ENCODE data around the gene IARS2. TPM values are rescaled to one million over a fixed set of nuclear protein-coding genes. Genes with fewer than 3 reads are reported as not detected.

IARS2 gene
- total RNA-seq: 87.0 and 96.7 TPM in 2 replicates

DNA sequence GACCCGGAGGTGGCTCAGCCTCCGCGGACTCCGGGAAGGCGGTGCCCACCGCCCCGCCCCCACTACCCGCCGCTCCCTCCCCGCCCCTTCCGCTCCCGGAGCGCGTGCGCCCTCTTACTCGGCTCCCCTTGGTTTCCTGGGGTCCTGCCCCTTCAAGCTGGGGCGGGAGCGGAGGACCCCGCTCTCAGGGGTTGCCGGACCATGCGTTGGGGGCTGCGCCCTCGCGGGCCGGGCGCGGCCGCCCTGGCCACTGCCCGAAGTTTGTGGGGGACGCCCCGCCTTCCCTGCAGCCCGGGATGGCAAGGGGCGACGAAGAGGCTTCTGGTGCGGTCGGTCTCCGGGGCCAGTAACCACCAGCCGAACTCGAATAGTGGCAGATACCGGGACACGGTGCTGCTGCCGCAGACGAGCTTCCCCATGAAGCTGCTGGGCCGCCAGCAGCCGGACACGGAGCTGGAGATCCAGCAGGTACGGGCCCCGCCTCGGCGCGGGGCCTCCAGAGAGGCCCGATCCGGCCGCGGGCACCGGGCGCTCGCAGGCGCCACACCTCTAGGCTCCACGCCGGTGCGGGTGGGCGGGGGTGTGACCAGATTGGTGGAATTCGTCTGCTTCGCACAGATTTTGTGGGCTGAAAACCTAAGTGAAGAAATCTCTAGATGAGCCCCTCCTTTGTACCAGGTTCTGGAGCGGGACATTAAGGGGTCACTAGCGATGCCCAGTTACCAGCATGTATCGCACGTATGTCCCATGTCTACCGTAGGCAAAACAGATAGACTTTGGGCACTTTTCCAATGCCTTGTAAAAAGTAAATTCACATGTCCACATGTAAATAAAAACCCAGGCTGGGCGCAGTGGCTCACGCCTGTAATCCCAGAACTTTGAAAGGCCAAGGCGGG, at the start of gene IARS2:
Gene IARS2, plus strand, starts transcription at position 117 of the 896 bp plus-strand sequence. Its CDS starts 85 bp downstream, at position 202.
- peak within 1 kb of the TSS; percentile 87 for H3K4me3 ChIP-seq (ENCODE audit: low read depth, low read length)
- TF ChIP-seq, protein P1, sequence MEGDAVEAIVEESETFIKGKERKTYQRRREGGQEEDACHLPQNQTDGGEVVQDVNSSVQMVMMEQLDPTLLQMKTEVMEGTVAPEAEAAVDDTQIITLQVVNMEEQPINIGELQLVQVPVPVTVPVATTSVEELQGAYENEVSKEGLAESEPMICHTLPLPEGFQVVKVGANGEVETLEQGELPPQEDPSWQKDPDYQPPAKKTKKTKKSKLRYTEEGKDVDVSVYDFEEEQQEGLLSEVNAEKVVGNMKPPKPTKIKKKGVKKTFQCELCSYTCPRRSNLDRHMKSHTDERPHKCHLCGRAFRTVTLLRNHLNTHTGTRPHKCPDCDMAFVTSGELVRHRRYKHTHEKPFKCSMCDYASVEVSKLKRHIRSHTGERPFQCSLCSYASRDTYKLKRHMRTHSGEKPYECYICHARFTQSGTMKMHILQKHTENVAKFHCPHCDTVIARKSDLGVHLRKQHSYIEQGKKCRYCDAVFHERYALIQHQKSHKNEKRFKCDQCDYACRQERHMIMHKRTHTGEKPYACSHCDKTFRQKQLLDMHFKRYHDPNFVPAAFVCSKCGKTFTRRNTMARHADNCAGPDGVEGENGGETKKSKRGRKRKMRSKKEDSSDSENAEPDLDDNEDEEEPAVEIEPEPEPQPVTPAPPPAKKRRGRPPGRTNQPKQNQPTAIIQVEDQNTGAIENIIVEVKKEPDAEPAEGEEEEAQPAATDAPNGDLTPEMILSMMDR (IDR thresholded peaks at IDR 0.05; ENCODE audit: insufficient read depth, low read depth, low read length): no peak
- DNase-seq (ENCODE audit: low read depth): peak; percentile 61

DNA sequence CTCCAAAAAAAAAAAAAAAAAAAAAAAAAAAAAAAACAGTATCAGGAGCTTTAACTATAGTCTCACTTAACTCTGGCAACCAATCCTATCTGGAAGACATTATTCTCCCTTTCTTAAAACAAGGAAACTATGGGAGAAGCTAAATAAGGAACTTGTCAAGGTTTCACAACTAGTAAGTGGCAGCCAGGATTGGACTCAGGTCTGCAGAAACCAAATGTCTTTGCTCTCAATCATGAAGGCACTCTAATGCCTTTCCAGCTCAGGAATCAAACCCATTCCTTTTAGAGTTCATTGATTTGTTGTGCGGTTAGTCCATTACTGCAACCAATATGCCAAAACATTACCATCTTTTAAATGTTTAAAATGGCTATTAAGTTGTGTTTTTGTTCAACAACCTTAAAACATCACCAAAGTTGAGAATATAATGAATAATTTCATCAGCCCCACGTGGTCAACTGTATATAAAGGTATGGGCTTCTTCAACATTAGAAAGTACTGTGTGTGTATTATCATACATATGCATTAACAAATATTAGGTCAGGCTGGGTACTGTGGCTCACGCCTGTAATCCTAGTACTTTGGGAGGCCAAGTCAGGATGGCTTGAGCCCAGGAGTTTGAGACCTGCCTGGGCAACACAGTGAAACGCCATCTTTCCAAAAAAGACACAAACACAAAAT, 49.1 kb upstream of the IARS2 start:
- TF ChIP-seq, protein P1 (IDR thresholded peaks at IDR 0.05; ENCODE audit: insufficient read depth, low read depth, low read length): no peak
- DNase-seq (ENCODE audit: low read depth): peak; percentile 2
- peak overlapping the region; percentile 99 for H3K4me3 ChIP-seq (ENCODE audit: low read depth, low read length)

DNA sequence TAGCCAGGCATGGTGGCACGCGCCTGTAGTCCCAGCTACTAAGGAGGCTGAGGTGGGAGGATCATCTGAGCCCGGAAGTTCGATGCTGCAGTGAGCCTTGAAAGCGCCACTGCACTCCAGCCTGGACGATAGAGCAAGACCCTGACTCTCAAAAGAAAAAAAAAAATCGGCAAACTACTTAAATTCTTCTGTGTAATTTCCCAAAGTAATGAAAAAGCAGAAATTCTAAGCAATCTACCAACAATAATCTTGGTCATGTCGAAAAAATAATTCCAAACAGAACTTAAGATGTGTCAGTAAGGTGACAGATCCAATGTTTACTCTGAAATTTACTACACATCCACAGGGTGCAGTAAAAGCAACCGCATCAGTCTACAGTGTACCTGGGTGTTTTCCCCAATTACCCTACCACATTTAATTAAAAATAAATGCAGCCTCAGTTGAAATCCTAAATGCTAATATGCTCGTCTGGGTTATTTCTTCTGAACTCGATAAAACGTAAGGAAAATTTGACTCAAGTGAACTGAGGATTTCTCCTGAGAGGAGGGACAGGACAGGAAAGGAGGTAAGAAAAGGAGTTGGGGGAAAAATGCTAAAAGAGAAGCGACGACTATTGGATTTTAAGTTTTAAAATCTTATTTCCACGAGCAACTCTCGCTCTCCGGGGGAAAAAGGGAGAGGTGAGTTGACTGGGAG, 48.4 kb upstream of the IARS2 start:
- H3K4me3 ChIP-seq (ENCODE audit: low read depth, low read length): peak overlapping the region; percentile 99
- DNase-seq (ENCODE audit: low read depth): peak; percentile 29
- TF ChIP-seq, protein P1 (IDR thresholded peaks at IDR 0.05; ENCODE audit: insufficient read depth, low read depth, low read length): no peak

DNA sequence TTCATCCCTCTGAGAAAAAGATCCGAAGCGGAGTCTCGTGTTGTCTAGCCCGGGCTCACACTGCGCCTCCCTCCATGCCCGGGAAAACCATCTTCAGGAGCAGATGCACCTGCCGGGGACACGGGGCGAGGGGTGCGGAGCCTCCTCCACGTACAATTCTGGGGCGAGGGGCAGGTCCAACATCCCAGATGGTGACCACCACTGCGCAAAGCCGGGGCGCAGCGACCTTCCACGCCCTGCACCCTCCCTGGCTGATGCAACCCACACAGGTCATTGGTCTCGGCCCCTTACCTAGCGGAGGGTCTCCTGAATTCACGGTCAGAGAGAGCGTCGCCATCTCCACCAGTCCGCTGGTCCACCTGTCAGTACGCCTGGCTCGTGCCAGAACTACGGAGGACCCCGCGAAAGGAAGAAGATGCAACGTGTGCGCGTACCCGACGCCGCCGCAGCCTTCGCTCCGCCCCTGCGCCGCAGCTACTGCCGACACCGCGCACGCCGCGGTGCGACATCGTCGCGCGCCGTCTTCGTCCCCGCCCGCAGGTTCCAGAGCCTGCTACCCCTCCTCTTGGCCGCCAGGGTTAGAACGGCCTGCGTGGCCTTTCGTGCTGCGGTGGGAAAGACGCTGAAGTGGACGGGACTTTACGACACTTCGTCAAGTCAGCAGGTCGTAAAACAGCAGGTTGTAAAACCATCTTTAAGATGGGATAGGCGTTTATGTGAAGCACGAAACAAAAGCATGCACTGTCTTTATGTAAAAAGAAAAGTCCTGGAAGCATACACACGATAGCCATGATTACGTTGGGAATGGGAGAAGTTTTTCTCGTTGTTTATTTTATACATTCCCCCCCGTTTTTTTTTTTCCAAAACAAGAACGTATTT, 47.6 kb upstream of the IARS2 start, which contains the start of gene EPRS1:
Gene EPRS1, minus strand, starts transcription at position 454 of the 879 bp plus-strand sequence. Its CDS starts 117 bp downstream, at position 337.
- DNase-seq (ENCODE audit: low read depth): peak; percentile 99
- TF ChIP-seq, protein P1 (IDR thresholded peaks at IDR 0.05; ENCODE audit: insufficient read depth, low read depth, low read length): peak; percentile 61
- peak within 1 kb of the TSS; percentile 99 for H3K4me3 ChIP-seq (ENCODE audit: low read depth, low read length)

DNA sequence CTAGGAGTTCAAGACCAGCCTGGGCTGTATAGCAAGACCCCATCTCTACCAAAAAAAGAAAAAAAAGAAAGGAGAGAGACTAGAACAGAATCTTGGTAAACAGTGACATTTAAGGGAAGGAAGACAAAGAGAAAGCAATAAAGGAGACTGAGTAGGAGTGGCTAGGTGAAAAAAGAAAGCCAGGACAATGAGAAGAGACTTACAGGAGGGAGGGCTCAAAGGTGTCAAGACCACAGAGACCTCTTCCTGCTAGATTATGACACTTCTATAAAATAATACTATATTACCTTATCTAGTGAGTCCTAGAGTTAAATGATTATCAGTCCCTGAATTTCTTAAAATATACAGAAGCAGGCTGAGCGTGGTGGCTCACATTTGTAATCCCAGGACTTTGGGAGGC, 37.6 kb upstream of the IARS2 start:
- no peak for DNase-seq (ENCODE audit: low read depth)
- H3K4me3 ChIP-seq (ENCODE audit: low read depth, low read length): no peak overlapping the region
- TF ChIP-seq, protein P1 (IDR thresholded peaks at IDR 0.05; ENCODE audit: insufficient read depth, low read depth, low read length): no peak

DNA sequence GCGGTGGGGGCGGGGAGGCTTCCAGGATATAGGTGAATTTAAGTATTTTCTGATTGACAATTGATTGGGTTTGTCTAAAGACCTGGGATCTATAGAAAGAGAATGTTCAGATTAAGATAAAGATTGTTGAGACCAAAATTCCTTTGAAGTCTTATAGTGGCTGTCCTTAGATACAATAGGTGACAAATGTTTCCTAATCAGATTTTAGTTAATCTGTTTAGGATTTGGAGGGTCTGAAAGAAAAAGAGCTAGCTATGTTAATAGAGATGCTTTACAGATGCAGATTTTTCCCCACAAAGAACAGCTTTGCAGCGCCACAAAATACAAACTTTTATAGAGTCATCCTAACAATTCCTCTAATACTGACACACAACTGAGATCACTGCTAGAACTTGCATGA, 33.1 kb upstream of the IARS2 start:
- no peak for DNase-seq (ENCODE audit: low read depth)
- H3K4me3 ChIP-seq (ENCODE audit: low read depth, low read length): no peak overlapping the region
- TF ChIP-seq, protein P1 (IDR thresholded peaks at IDR 0.05; ENCODE audit: insufficient read depth, low read depth, low read length): no peak

Measured in fibroblast of villous mesenchyme (primary cell).